CD4-positive, alpha-beta memory T cell (primary cell): ENCODE results near the gene GYG1. TPM values are rescaled to one million over a fixed set of nuclear protein-coding genes. Genes with fewer than 3 reads are reported as not detected.
A peak's percentile ranks its signal among the peaks of the same experiment; 100 is the strongest.
"Not testable (repeated sequence)": the region's sequence is repeated elsewhere in the genome, so short reads cannot be mapped to it uniquely, and the experiment has no call there.

Experiments
- CTCF ChIA-PET: fragments of 350-600 bp; sonication (Branson Sonifier 250); formaldehyde crosslinking; loops from one replicate; lab custom pipeline; 2021; ENCODE audit warnings: inconsistent platforms; ENCODE audit not compliant: partially characterized antibody; lab: Charles Lee
- POLR2A ChIA-PET: fragments of 350-600 bp; sonication (Branson Sonifier 250); formaldehyde crosslinking; loops from one replicate; lab custom pipeline; 2021; ENCODE audit not compliant: partially characterized antibody; lab: Charles Lee
- DNase-seq, 5 donors: peaks; one replicate each; pipeline versions ENCODE4 v3.0.0 to v3.0.0-alpha.2; 2020 to 2022; ENCODE audit warnings: mixed read lengths in 1 of 5
- H3K27ac ChIP-seq: one replicate; pipeline ENCODE4 v1.7.0; 2013; ENCODE audit warnings: low read depth, low read length
- H3K27me3 ChIP-seq: 2 replicates; pipeline ENCODE4 v1.7.0; 2013; ENCODE audit warnings: mild to moderate bottlenecking, low read length, moderate library complexity; ENCODE audit not compliant: insufficient read depth
- H3K36me3 ChIP-seq: 2 replicates; pipeline ENCODE4 v1.7.0; 2013; ENCODE audit warnings: mild to moderate bottlenecking, low read length, moderate library complexity; ENCODE audit not compliant: insufficient read depth
- H3K4me1 ChIP-seq: 2 replicates; pipeline ENCODE4 v1.7.0; 2013; ENCODE audit warnings: mild to moderate bottlenecking, low read length, moderate library complexity; ENCODE audit not compliant: insufficient read depth
- H3K4me3 ChIP-seq, 2 donors: one replicate each; pipeline ENCODE4 v1.7.0; 2013; ENCODE audit warnings: low read length in 2 of 2, mild to moderate bottlenecking in 1 of 2
- H3K9me3 ChIP-seq, 2 donors: one replicate each; pipeline ENCODE4 v1.7.0; 2013; ENCODE audit warnings: low read length in 2 of 2, control low read depth in 1 of 2; ENCODE audit not compliant: control insufficient read depth in 1 of 2
- H3K27ac Mint-ChIP-seq, 7 donors: one replicate each; pipeline ENCODE4 v1.8.0; 2020 to 2021; ENCODE audit warnings: mixed read lengths in 7 of 7, mild to moderate bottlenecking in 6 of 7, inconsistent platforms in 3 of 7, moderate library complexity in 3 of 7
- H3K27me3 Mint-ChIP-seq, 2 donors: one replicate each; pipeline ENCODE4 v1.8.0; 2020 to 2021; ENCODE audit warnings: mixed read lengths in 2 of 2
- H3K36me3 Mint-ChIP-seq, 2 donors: one replicate each; pipeline ENCODE4 v1.8.0; 2020 to 2021; ENCODE audit warnings: mixed read lengths in 2 of 2, inconsistent platforms in 1 of 2, mild to moderate bottlenecking in 1 of 2
- H3K4me1 Mint-ChIP-seq, 4 donors: one replicate each; pipeline ENCODE4 v1.8.0; 2020 to 2021; ENCODE audit warnings: mixed read lengths in 4 of 4, mild to moderate bottlenecking in 1 of 4
- H3K4me3 Mint-ChIP-seq, 8 donors: one replicate each; pipeline ENCODE4 v1.8.0; 2020 to 2021; ENCODE audit warnings: mixed read lengths in 8 of 8, mild to moderate bottlenecking in 7 of 8, moderate library complexity in 6 of 8, inconsistent platforms in 3 of 8
- H3K9me3 Mint-ChIP-seq, 8 donors: one replicate each; pipeline ENCODE4 v1.8.0; 2020 to 2021; ENCODE audit warnings: mixed read lengths in 8 of 8, mild to moderate bottlenecking in 5 of 8, inconsistent platforms in 3 of 8, moderate library complexity in 1 of 8
- intact Hi-C: fragments of 100-400 bp; cut with micrococcal nuclease; formaldehyde crosslinking; loops from one replicate; pipeline ENCODE4 v1.15.1; 2023
- polyA plus RNA-seq, 2 donors: library from polyadenylated mRNA; unstranded; fragments of 300-500 nt; fragmentation: Illumina TruSeq; gene quantifications; one replicate each; pipeline ENCODE4 v1.2.3, GENCODE V29; 2021
- total RNA-seq, 2 experiments: library from RNA; stranded (reverse); gene quantifications; one replicate each; pipeline ENCODE4 v1.2.3, GENCODE V29; 2021

The GYG1 gene
- total and polyA plus RNA-seq, 4 experiments from 2014 or later, result 20.9 to 54.9 (median 29.2) TPM

GRCh38 chr3:148987551-148987950 is 3.8 kb upstream of the GYG1 start:
- intact Hi-C loops, POLR2A ChIA-PET, H3K27me3 Mint-ChIP-seq, H3K4me3 Mint-ChIP-seq, DNase-seq, H3K36me3 Mint-ChIP-seq, H3K36me3 ChIP-seq, H3K9me3 Mint-ChIP-seq, H3K27ac ChIP-seq, H3K27ac Mint-ChIP-seq, H3K27me3 ChIP-seq, H3K4me3 ChIP-seq, H3K9me3 ChIP-seq, CTCF ChIA-PET: not testable (repeated sequence)
- H3K4me1 ChIP-seq, result peaks cover 13% of the 10 kb centered on the region
- peaks cover 10 to 15% (median 13%) of the 10 kb centered on the region in 4 donors for H3K4me1 Mint-ChIP-seq

- H3K4me1 ChIP-seq, result peaks cover 27% of the 10 kb centered on the region
- Mint-ChIP-seq H3K36me3 (peaks cover 4 to 9% of the 10 kb centered on the region in 2 donors), H3K27me3 (no peaks in the 10 kb centered on the region), H3K4me1 (peaks cover 19 to 31% (median 26%) of the 10 kb centered on the region in 4 donors), H3K4me3 (peak overlapping the region; percentile 34 to 92 (median 86)), H3K27ac (peak overlapping the region in 6 of 7 donors; percentile 10 to 93 (median 83)), H3K9me3 (no peaks in the 10 kb centered on the region)
- H3K27ac ChIP-seq, result peak overlapping the region; percentile 66
- ChIA-PET CTCF (interaction anchor here (0.8 to 2.8 kb wide), 4 partner anchors 9 to 40 kb away, joined by 3 to 11 read pairs (median 6); no protein-coding TSS in a partner anchor), POLR2A (interaction anchor here (2.7 to 4.0 kb wide), 3 partner anchors 11 to 139 kb away, joined by 9 to 29 read pairs (median 25); partner anchors contain the start of genes HLTF and HPS3)
- H3K36me3 ChIP-seq, result peaks cover 4% of the 10 kb centered on the region
- H3K9me3 ChIP-seq, result no peaks in the 10 kb centered on the region
- intact Hi-C loops, result loop anchor here (2.0 kb wide), 1 partner anchor 139 kb away; the partner anchor contains the start of gene HPS3
- H3K27me3 ChIP-seq, result no peaks in the 10 kb centered on the region
- no peak for DNase-seq
- H3K4me3 ChIP-seq, result no peak overlapping the region
These were observed 1.1 kb upstream of the GYG1 start for GRCh38 chr3:148990236-148990635.

- Mint-ChIP-seq H3K9me3 (no peaks in the 10 kb centered on the region), H3K27ac (peak overlapping the region; percentile 77 to 92 (median 84))
- peak in 1 of 5 donors; percentile 40 for DNase-seq
These were observed 791 bp downstream of the GYG1 start for GRCh38 chr3:148992027-148992634.

GRCh38 chr3:148992635-148993255 is 1.4 kb downstream of the GYG1 start:
- intact Hi-C loops, result no loop called here
- Mint-ChIP-seq H3K27ac (peak overlapping the region; percentile 67 to 92 (median 83)), H3K4me3 (peak overlapping the region; percentile 70 to 90 (median 84)), H3K4me1 (peaks cover 21 to 55% (median 33%) of the 10 kb centered on the region in 4 donors), H3K36me3 (peaks cover 21 to 29% of the 10 kb centered on the region in 2 donors), H3K27me3 (no peaks in the 10 kb centered on the region), H3K9me3 (no peaks in the 10 kb centered on the region)
- CTCF ChIA-PET, result interaction anchor here (0.7 to 2.8 kb wide), 7 partner anchors 36 to 816 kb away, joined by 3 to 11 read pairs (median 3); partner anchors contain the start of gene HPS3
- Histone ChIP-seq H3K9me3 (no peaks in the 10 kb centered on the region), H3K27me3 (no peaks in the 10 kb centered on the region), H3K4me3 (peak overlapping the region; percentile 30 to 56), H3K36me3 (peaks cover 4% of the 10 kb centered on the region), H3K27ac (peak overlapping the region; percentile 66), H3K4me1 (peaks cover 30% of the 10 kb centered on the region)
- POLR2A ChIA-PET, result interaction anchor here (1.0 to 4.6 kb wide), 14 partner anchors 9 to 285 kb away, joined by 3 to 29 read pairs (median 5); partner anchors contain the start of genes HLTF and HPS3
- no peak for DNase-seq

More at GRCh38 chr3:148992027-148992634, 791 bp downstream of the GYG1 start:
- Histone ChIP-seq H3K27ac (peak overlapping the region; percentile 66), H3K27me3 (no peaks in the 10 kb centered on the region), H3K4me3 (peak overlapping the region; percentile 30 to 56), H3K4me1 (peaks cover 27% of the 10 kb centered on the region), H3K36me3 (peaks cover 4% of the 10 kb centered on the region), H3K9me3 (no peaks in the 10 kb centered on the region)
- Mint-ChIP-seq H3K4me3 (peak overlapping the region; percentile 70 to 90 (median 84)), H3K27me3 (no peaks in the 10 kb centered on the region), H3K36me3 (peaks cover 21 to 28% of the 10 kb centered on the region in 2 donors), H3K4me1 (peaks cover 21 to 50% (median 32%) of the 10 kb centered on the region in 4 donors)
- POLR2A ChIA-PET, result interaction anchor here (1.0 to 4.6 kb wide), 17 partner anchors 9 to 285 kb away, joined by 3 to 29 read pairs (median 5); partner anchors contain the start of genes HLTF and HPS3
- intact Hi-C loops, result no loop called here
- CTCF ChIA-PET, result interaction anchor here (0.7 to 2.8 kb wide), 8 partner anchors 19 to 817 kb away, joined by 3 to 11 read pairs (median 3); partner anchors contain the start of gene HPS3

- ChIA-PET CTCF (interaction anchor here (1.2 to 1.8 kb wide), 2 partner anchors 8 to 278 kb away, joined by 4 to 6 read pairs; no protein-coding TSS in a partner anchor), POLR2A (no interaction called here)
- Histone ChIP-seq H3K36me3 (peaks cover 8% of the 10 kb centered on the region), H3K27ac (no peak overlapping the region), H3K9me3 (no peaks in the 10 kb centered on the region), H3K27me3 (no peaks in the 10 kb centered on the region), H3K4me1 (peaks cover 29% of the 10 kb centered on the region), H3K4me3 (no peak overlapping the region)
- Mint-ChIP-seq H3K4me3 (no peak overlapping the region), H3K27ac (peak overlapping the region in 3 of 7 donors; percentile 62 to 86 (median 84)), H3K36me3 (peaks cover 44 to 58% of the 10 kb centered on the region in 2 donors), H3K9me3 (no peaks in the 10 kb centered on the region), H3K4me1 (peaks cover 27 to 67% (median 44%) of the 10 kb centered on the region in 4 donors), H3K27me3 (no peaks in the 10 kb centered on the region)
- intact Hi-C loops, result no loop called here
- DNase-seq, result no peak
These were observed 6.3 kb downstream of the GYG1 start for GRCh38 chr3:148997623-148998022.

- Mint-ChIP-seq H3K36me3 (peaks cover 44 to 56% of the 10 kb centered on the region in 2 donors), H3K4me1 (peaks cover 22 to 60% (median 37%) of the 10 kb centered on the region in 4 donors), H3K4me3 (peak overlapping the region in 4 of 8 donors; percentile 29 to 77 (median 67)), H3K27ac (peak overlapping the region; percentile 17 to 93 (median 86)), H3K9me3 (no peaks in the 10 kb centered on the region), H3K27me3 (no peaks in the 10 kb centered on the region)
- Histone ChIP-seq H3K36me3 (peaks cover 8% of the 10 kb centered on the region), H3K4me1 (peaks cover 22% of the 10 kb centered on the region), H3K27ac (peak overlapping the region; percentile 37), H3K27me3 (no peaks in the 10 kb centered on the region), H3K9me3 (no peaks in the 10 kb centered on the region), H3K4me3 (no peak overlapping the region)
- ChIA-PET POLR2A (no interaction called here), CTCF (interaction anchor here (1.2 to 1.8 kb wide), 2 partner anchors 9 to 277 kb away, joined by 4 to 6 read pairs; no protein-coding TSS in a partner anchor)
- intact Hi-C loops, result no loop called here
- DNase-seq, result no peak
These were observed 7.0 kb downstream of the GYG1 start for GRCh38 chr3:148998297-148998696.
